Fibroblast of lung (primary cell): ENCODE data around the gene CIB4.

ENCODE experiments used
- EZH2 ChIP-seq: IDR thresholded peaks from 2 replicates; pipeline ENCODE4 v1.5.1; 2012; ENCODE audit warnings: low read length, control low read depth, mild to moderate bottlenecking; ENCODE audit errors: missing control alignments
- TF ChIP-seq, protein P1 (sequence below), 2 donors: IDR thresholded peaks in 1 of 2; conservative IDR thresholded peaks in 1 of 2; 1 replicate in 1 of 2; 2 replicates in 1 of 2; pipeline ENCODE4 v1.5.1; 2011 to 2012; ENCODE audit warnings: low read length in 2 of 2, control low read depth in 1 of 2, inconsistent platforms in 1 of 2, low read depth in 1 of 2, mild to moderate bottlenecking in 1 of 2

DNA sequence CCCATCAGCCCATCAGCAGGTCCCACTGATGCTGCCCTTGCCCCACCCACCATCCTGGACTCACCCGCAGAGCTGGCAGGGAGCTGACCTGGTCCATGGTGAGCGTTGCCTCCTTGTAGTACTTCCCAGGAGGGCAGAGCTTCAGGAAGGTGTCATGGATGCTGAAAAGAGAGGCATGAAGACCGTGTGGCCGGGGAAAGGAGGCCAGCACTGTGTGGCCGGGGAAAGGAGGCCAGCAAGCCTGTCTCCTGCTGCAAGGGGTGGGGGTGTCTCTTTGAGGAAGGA lies 11.9 kb downstream of the CIB4 start:
- TF ChIP-seq, protein P1, sequence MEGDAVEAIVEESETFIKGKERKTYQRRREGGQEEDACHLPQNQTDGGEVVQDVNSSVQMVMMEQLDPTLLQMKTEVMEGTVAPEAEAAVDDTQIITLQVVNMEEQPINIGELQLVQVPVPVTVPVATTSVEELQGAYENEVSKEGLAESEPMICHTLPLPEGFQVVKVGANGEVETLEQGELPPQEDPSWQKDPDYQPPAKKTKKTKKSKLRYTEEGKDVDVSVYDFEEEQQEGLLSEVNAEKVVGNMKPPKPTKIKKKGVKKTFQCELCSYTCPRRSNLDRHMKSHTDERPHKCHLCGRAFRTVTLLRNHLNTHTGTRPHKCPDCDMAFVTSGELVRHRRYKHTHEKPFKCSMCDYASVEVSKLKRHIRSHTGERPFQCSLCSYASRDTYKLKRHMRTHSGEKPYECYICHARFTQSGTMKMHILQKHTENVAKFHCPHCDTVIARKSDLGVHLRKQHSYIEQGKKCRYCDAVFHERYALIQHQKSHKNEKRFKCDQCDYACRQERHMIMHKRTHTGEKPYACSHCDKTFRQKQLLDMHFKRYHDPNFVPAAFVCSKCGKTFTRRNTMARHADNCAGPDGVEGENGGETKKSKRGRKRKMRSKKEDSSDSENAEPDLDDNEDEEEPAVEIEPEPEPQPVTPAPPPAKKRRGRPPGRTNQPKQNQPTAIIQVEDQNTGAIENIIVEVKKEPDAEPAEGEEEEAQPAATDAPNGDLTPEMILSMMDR (conservative IDR thresholded peaks at IDR 0.05 in 1 of 2, IDR thresholded peaks at IDR 0.05 in 1 of 2; ENCODE audit: low read depth in 1 of 2, low read length in 2 of 2) = no peak
- no peak for TF ChIP-seq EZH2
